ENCODE results near the gene COG3. TPM values are rescaled to one million over a fixed set of nuclear protein-coding genes. Genes with fewer than 3 reads are reported as not detected.

Gene COG3
- total RNA-seq, 4 donors from 2014 or later: 48.7 to 84.3 (median 64.0) TPM

DNA sequence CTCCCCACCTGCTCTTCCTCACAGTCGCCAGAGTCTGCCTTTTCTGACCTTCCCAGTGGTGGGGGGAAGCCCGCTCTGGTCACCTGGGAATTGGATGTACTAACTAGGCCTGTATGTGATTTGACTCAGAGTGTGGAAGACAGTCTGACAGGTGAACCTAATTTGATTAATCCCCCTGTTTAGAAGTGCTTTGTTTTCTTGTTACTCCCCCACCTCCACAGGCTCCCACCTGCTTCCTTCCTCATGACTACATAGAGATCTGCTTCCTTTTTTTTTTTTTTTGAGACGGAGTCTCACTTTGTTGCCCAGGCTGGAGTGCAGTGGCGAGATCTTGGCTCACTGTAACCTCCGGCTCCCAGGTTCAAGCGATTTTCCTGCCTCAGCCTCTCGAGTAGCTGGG lies 44.0 kb downstream of the COG3 start:
- peaks cover 0 to 79% (median 3%) of the 10 kb centered on the region in 3 donors for H3K36me3 ChIP-seq

DNA sequence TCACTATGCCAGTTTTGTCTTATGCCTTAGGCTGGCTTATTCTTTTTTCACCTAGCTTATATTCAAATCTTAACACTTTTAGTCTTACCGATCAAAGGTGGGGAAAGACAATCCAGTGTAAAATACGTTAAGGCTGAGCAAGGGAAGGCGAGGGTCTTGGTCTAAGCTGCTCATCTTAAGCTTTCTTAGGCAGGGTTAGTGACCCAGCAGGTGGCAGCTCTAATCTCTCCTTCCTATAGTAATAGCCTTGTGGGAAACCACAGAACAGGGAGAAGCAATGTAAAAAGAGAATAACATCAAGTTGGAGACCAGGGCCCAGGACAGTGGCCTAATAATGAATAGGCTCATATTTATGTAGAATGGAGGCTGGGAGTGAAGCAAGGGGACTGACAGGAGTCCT lies 45.9 kb downstream of the COG3 start:
- Histone ChIP-seq H3K9me3 (no peaks in the 10 kb centered on the region), H3K36me3 (peaks cover 0 to 78% (median 3%) of the 10 kb centered on the region in 3 donors), H3K4me1 (no peaks in the 10 kb centered on the region), H3K27ac (no peak overlapping the region), H3K27me3 (no peaks in the 10 kb centered on the region), H3K4me3 (no peak overlapping the region)
- TF ChIP-seq POLR2A (IDR thresholded peaks at IDR 0.05): no peak
- TF ChIP-seq, protein P1, sequence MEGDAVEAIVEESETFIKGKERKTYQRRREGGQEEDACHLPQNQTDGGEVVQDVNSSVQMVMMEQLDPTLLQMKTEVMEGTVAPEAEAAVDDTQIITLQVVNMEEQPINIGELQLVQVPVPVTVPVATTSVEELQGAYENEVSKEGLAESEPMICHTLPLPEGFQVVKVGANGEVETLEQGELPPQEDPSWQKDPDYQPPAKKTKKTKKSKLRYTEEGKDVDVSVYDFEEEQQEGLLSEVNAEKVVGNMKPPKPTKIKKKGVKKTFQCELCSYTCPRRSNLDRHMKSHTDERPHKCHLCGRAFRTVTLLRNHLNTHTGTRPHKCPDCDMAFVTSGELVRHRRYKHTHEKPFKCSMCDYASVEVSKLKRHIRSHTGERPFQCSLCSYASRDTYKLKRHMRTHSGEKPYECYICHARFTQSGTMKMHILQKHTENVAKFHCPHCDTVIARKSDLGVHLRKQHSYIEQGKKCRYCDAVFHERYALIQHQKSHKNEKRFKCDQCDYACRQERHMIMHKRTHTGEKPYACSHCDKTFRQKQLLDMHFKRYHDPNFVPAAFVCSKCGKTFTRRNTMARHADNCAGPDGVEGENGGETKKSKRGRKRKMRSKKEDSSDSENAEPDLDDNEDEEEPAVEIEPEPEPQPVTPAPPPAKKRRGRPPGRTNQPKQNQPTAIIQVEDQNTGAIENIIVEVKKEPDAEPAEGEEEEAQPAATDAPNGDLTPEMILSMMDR (IDR thresholded peaks at IDR 0.05): no peak
- no peak for DNase-seq

More for the DNA sequence above, 44.0 kb downstream of the COG3 start:
- no peak overlapping the region for H3K27ac ChIP-seq
- no peaks in the 10 kb centered on the region for H3K27me3 ChIP-seq
- no peak overlapping the region for H3K4me3 ChIP-seq
- H3K4me1 ChIP-seq: no peaks in the 10 kb centered on the region
- no peak for DNase-seq
- no peak for TF ChIP-seq POLR2A (IDR thresholded peaks at IDR 0.05)
- TF ChIP-seq, protein P1 (IDR thresholded peaks at IDR 0.05): no peak
- no peaks in the 10 kb centered on the region for H3K9me3 ChIP-seq

DNA sequence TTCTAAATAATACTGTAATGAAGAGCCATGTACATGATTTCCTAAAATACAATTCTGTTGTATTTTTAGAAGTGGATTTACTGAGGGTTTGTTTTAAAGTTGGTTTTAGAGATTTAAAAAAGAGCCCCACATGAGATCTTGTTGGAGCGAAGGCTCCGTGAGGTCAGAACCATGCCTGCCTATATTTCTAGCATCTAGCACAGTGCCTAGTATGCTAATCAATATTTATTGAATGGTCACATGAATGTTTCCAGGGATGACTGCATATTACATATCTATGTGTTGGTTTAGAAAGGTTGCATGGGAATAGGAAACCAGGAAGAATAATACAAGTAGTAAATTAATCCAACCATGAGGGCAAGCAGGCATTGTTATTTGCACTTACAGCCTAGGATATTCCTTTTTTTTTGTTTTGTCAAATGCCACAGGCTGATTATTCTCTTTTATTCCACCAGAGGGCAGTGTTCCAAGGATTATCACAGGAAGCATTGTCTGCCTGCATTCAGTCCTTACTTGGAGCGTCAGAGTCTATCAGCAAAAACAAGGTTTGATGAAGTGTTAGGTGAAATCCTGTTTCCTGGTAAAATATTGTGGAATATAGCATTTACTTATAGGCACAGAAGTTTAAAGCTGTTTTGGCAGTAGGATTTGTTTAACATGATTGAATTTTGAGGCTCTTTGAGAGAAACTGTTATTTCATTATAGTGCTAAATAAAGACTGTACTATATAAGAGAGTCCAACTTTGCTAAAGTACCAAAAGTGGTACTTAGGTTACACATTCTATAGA lies 46.8 kb downstream of the COG3 start:
- H3K27ac ChIP-seq: no peak overlapping the region
- no peaks in the 10 kb centered on the region for H3K27me3 ChIP-seq
- H3K36me3 ChIP-seq: peaks cover 0 to 78% (median 3%) of the 10 kb centered on the region in 3 donors

DNA sequence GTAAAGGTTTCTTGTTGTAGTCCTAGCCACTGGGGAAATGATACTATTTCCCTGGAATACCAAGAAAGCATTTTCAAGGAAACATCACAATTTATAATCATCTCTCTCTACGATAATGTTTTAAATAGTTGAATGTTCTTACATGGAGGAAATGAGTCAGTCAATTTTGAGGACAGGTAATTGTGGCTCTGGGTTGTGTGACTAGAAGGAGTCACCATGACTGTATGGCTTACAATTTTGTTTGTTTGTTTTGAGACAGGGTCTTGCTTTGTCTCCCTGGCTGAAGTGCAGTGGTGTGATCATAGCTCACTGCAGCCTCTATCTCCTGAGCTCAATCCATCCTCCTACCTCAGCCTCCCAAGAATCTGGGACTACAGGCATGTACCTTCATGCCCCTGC lies 47.4 kb downstream of the COG3 start:
- Histone ChIP-seq H3K27me3 (no peaks in the 10 kb centered on the region), H3K4me1 (no peaks in the 10 kb centered on the region), H3K27ac (no peak overlapping the region), H3K36me3 (peaks cover 0 to 78% (median 0%) of the 10 kb centered on the region in 3 donors), H3K4me3 (no peak overlapping the region), H3K9me3 (no peaks in the 10 kb centered on the region)
- no peak for DNase-seq
- TF ChIP-seq, protein P1 (IDR thresholded peaks at IDR 0.05): no peak
- no peak for TF ChIP-seq POLR2A (IDR thresholded peaks at IDR 0.05)

More for the DNA sequence above, 46.8 kb downstream of the COG3 start:
- H3K4me1 ChIP-seq: no peaks in the 10 kb centered on the region
- peak in 1 of 3 donors; percentile 60 for DNase-seq
- H3K4me3 ChIP-seq: no peak overlapping the region
- no peaks in the 10 kb centered on the region for H3K9me3 ChIP-seq
- TF ChIP-seq, protein P1 (IDR thresholded peaks at IDR 0.05): peak; percentile 80 to 90 (median 90)
- TF ChIP-seq POLR2A (IDR thresholded peaks at IDR 0.05): no peak

DNA sequence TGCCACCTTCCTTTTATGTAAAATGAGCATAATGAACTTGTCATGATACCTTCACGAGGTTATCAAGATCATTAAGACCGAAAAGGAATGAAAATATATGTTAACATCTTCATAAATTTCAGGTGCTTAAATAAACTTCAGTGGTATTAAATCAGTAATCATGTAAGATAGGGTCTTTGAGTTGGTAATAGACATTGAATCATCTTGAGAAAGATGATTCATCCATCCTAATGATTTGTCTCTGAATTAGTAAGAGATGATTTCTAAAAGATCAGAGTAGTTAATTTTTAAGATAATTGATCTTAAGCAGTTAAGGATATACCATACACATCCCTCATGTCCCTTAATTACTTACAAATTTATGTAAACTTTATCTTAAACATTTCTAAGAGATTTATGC lies 52.0 kb downstream of the COG3 start:
- DNase-seq: no peak
- H3K9me3 ChIP-seq: no peaks in the 10 kb centered on the region
- H3K36me3 ChIP-seq: peaks cover 0 to 81% (median 0%) of the 10 kb centered on the region in 3 donors

More for the DNA sequence above, 52.0 kb downstream of the COG3 start:
- Histone ChIP-seq H3K27me3 (no peaks in the 10 kb centered on the region), H3K27ac (no peak overlapping the region), H3K4me3 (no peak overlapping the region), H3K4me1 (no peaks in the 10 kb centered on the region)
- TF ChIP-seq POLR2A (IDR thresholded peaks at IDR 0.05): no peak
- TF ChIP-seq, protein P1 (IDR thresholded peaks at IDR 0.05): no peak
